Naive thymus-derived CD8-positive, alpha-beta T cell (primary cell): Measurements from ENCODE around the gene GLIPR1L2. TPM values are rescaled to one million over a fixed set of nuclear protein-coding genes. Genes with fewer than 3 reads are reported as not detected.
"Not testable (repeated sequence)": the region's sequence is repeated elsewhere in the genome, so short reads cannot be mapped to it uniquely, and the experiment has no call there.

ENCODE experiments used
- ATAC-seq, 2 donors: fragments of 150-1000 bp; cut with Tn5 transposase in 1 of 2; sonication (Bioruptor Pico), chemical (Tn5 transposase) in 1 of 2; 1 replicate in 1 of 2; 2 replicates in 1 of 2; pipeline ENCODE4 v1.10.0; 2021; ENCODE audit warnings: mild to moderate bottlenecking in 2 of 2, moderate library complexity in 2 of 2
- POLR2A ChIA-PET: fragments of 350-600 bp; sonication (Branson Sonifier 250); formaldehyde crosslinking; loops from one replicate; lab custom pipeline; 2021; ENCODE audit warnings: antibody characterized with exemption; lab: Charles Lee
- DNase-seq, 10 donors: peaks; one replicate each; pipeline versions ENCODE4 v3.0.0 to v3.0.0-alpha.2; 2020 to 2022
- H3K27ac Mint-ChIP-seq, 10 donors: one replicate each; pipeline ENCODE4 v1.8.0; 2020 to 2022; ENCODE audit warnings: mild to moderate bottlenecking in 10 of 10, mixed read lengths in 10 of 10, moderate library complexity in 4 of 10, inconsistent platforms in 1 of 10
- H3K27me3 Mint-ChIP-seq, 5 donors: one replicate each; pipeline ENCODE4 v1.8.0; 2021 to 2022; ENCODE audit warnings: mixed read lengths in 5 of 5
- H3K36me3 Mint-ChIP-seq, 3 donors: one replicate each; pipeline ENCODE4 v1.8.0; 2020 to 2022; ENCODE audit warnings: mixed read lengths in 3 of 3, mild to moderate bottlenecking in 2 of 3, inconsistent platforms in 1 of 3
- H3K4me1 Mint-ChIP-seq, 4 donors: one replicate each; pipeline ENCODE4 v1.8.0; 2021 to 2022; ENCODE audit warnings: mixed read lengths in 4 of 4
- H3K4me3 Mint-ChIP-seq, 10 donors: one replicate each; pipeline ENCODE4 v1.8.0; 2020 to 2022; ENCODE audit warnings: mild to moderate bottlenecking in 10 of 10, mixed read lengths in 10 of 10, moderate library complexity in 6 of 10, inconsistent platforms in 1 of 10
- H3K9me3 Mint-ChIP-seq, 9 donors: one replicate each; pipeline ENCODE4 v1.8.0; 2020 to 2022; ENCODE audit warnings: mixed read lengths in 9 of 9, mild to moderate bottlenecking in 3 of 9, inconsistent platforms in 1 of 9, moderate library complexity in 1 of 9
- polyA plus RNA-seq, 3 donors: library from polyadenylated mRNA; unstranded; fragments of 300-500 nt; fragmentation: Illumina TruSeq; gene quantifications; one replicate each; pipeline ENCODE4 v1.2.3, GENCODE V29; 2021
- total RNA-seq, 8 experiments: library from RNA in 2 of 8; stranded (reverse) in 2 of 8; gene quantifications; one replicate each; pipeline ENCODE4 v1.2.3 and lab custom pipeline; 2021 to 2026

GLIPR1L2 gene
- total and polyA plus RNA-seq, 5 experiments from 2014 or later = 0.91 to 3.2 (median 1.2) TPM

DNA sequence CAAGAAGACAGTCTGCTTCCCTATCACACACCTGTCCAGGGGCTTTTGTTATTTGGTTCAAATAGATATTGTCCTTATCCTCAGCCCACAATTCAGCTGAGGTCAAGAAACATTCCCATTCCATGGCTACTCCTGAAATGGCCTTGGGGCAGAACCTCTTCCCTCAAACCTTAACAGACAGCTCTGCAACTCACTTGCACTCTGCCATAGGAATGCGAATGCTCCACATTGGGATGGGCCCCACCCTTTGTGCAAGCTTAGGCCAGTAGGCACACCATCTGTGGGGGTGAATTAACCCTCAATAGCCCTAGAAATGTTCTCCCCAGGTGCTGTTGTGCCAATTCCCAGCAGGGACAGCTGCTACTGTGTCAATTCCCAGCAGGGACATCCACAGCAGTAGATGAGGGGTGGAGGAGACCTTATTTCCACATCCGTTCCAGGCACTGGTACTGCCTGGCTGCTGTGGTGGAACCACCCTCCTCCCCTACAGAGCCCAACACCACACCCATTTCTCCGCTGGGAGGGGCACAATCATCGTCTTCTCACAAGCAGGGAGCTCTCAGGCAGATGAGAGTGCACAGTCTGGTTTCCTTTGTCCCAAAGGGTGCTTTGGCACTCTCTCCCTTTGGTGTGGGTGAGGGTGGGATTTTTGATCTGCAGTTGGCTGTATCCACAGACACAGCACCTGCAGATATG is 47.3 kb downstream of the GLIPR1L2 start:
- no peak overlapping the region for H3K27ac Mint-ChIP-seq
- POLR2A ChIA-PET = no interaction called here
- H3K4me3 Mint-ChIP-seq = no peak overlapping the region
- peaks cover 0 to 4% (median 1%) of the 10 kb centered on the region in 4 donors for H3K4me1 Mint-ChIP-seq
- peaks cover 0 to 33% (median 8%) of the 10 kb centered on the region in 5 donors for H3K27me3 Mint-ChIP-seq
- peak; percentile 49 to 53 for ATAC-seq
- H3K36me3 Mint-ChIP-seq = peaks cover 0 to 18% (median 8%) of the 10 kb centered on the region in 3 donors
- peak in 1 of 10 donors; percentile 7 for DNase-seq
- H3K9me3 Mint-ChIP-seq = peaks cover 0 to 20% (median 7%) of the 10 kb centered on the region in 9 donors

DNA sequence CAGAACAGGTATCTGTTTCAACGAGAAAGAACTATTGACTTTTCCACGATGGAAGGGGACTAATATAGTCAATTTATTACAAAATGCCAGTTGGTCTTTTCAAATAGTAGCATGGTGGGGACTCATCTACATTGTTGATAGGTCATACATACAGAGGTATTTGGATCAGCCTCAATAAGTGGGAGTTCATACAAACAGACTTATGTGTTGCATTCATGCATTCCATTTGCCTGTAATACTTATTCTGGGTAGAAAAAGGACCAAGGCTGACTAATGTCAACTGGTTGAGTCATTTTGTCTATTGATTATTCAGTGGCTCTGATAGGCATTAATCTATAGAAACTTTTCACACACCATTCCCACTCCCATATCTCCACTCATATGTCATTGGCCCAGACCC is 48.2 kb downstream of the GLIPR1L2 start:
- Mint-ChIP-seq H3K27me3 (peaks cover 2 to 39% (median 11%) of the 10 kb centered on the region in 5 donors), H3K36me3 (peaks cover 0 to 18% (median 8%) of the 10 kb centered on the region in 3 donors), H3K27ac (no peak overlapping the region), H3K4me1 (peaks cover 0 to 4% (median 1%) of the 10 kb centered on the region in 4 donors), H3K9me3 (peaks cover 0 to 20% (median 7%) of the 10 kb centered on the region in 9 donors), H3K4me3 (no peak overlapping the region)
- POLR2A ChIA-PET = no interaction called here
- ATAC-seq = no peak
- DNase-seq = no peak

DNA sequence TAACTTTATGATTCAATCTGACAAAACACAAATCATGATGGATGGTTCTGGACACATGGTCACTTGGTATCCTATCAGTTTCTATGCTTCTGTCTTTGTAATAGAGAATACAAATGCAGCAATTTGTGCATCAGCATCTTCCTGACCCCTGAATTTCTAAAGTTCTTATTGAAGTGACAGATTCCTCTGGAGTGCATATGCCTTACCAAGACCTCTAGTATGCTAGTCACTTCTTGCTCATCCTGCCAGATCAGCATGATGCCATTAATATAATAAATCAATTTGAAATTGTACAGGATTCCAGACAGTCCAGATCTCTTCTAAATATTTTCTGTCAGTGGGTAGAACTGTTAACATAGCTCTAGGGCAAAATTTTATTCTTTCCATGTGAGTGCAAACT is 49.0 kb downstream of the GLIPR1L2 start:
- H3K27ac Mint-ChIP-seq = no peak overlapping the region
- peaks cover 0 to 4% (median 1%) of the 10 kb centered on the region in 4 donors for H3K4me1 Mint-ChIP-seq
- DNase-seq (no peak), ATAC-seq (no peak)
- peaks cover 0 to 16% (median 8%) of the 10 kb centered on the region in 3 donors for H3K36me3 Mint-ChIP-seq
- H3K4me3 Mint-ChIP-seq = no peak overlapping the region
- POLR2A ChIA-PET = interaction anchor here (0.6 kb wide), 1 partner anchor 19 kb away, joined by 3 read pairs; no protein-coding TSS in a partner anchor
- peaks cover 2 to 39% (median 11%) of the 10 kb centered on the region in 5 donors for H3K27me3 Mint-ChIP-seq
- peaks cover 0 to 19% (median 7%) of the 10 kb centered on the region in 9 donors for H3K9me3 Mint-ChIP-seq

DNA sequence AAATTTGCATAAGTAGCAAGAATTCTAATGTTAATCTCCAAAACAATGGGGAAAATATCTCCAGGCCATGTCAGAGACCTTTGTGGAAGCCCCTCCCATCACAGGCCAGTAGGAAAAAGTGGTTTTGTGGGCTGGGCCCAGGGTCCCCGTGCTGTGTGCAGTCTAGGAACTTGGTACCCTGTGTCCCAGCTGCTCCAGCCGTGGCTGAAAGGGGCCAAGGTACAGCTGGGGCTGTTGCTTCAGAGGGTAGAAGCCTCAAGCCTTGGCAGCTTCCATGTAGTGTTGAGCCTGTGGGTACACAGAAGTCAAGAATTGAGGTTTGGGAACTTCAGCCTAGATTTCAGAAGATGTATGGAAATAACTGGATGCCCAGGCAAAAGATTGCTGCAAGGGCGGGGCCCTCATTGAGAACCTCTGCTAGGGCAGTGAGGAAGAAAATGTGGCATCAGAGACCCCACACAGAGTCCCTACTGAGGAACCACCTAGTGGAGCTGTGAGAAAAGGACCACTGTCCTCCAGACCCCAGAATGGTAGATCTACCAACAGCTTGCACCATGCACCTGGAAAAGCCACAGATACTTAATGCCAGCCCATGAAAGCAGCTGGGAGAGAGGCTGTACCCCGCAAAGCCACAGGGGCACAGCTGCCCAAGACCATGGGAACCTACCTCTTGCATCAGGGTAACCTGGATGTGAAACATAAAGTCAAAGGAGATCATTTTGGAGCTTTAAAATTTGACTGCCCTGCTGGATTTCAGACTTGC is 51.0 kb downstream of the GLIPR1L2 start:
- DNase-seq, H3K4me1 Mint-ChIP-seq, H3K4me3 Mint-ChIP-seq, H3K36me3 Mint-ChIP-seq, ATAC-seq, POLR2A ChIA-PET: not testable (repeated sequence)
- peaks cover 0 to 12% (median 3%) of the 10 kb centered on the region in 9 donors for H3K9me3 Mint-ChIP-seq
- H3K27ac Mint-ChIP-seq = peak overlapping the region in 1 of 10 donors; percentile 3
- H3K27me3 Mint-ChIP-seq = peaks cover 2 to 39% (median 11%) of the 10 kb centered on the region in 5 donors

DNA sequence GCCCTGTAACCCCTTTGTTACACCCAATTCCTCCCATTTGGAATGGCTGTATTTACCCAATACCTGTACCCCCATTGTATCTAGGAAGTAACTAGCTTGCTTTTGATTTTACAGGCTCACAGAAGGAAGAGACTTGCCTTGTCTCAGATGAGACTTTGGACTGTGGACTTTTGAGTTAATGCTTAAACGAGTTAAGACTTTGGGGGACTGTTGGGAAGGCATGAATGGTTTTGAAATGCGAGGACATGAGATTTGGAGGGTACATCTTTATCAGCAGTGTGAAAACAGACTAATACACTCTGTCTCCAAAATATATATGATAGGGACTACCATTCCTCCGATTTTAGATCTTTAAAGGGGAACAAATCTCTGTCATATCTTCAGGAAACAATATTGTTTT is 51.6 kb downstream of the GLIPR1L2 start:
- H3K4me1 Mint-ChIP-seq, H3K9me3 Mint-ChIP-seq, H3K36me3 Mint-ChIP-seq, ATAC-seq, POLR2A ChIA-PET, H3K4me3 Mint-ChIP-seq, DNase-seq: not testable (repeated sequence)
- Mint-ChIP-seq H3K27ac (peak overlapping the region in 1 of 10 donors; percentile 3), H3K27me3 (peaks cover 2 to 39% (median 11%) of the 10 kb centered on the region in 5 donors)

DNA sequence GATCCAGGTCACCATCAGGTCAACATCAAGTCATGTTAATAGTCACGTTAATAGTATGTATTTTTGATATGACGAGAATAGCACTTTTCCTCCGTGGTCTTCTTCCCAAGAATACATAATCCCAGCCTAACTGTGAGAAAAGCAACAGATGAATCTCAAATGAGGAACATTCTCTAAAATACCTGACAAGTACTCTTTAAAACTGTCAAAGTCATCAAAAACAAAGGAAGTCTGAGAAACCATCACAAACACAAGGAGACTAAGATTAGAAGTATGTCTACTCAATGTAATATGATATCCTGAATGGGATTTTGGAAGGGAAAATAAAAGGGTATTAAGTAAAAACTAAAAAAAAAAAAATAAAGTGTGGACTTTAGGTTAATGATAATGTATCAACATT is 52.8 kb downstream of the GLIPR1L2 start:
- DNase-seq (no peak), ATAC-seq (no peak)
- Mint-ChIP-seq H3K4me3 (no peak overlapping the region), H3K27me3 (peaks cover 2 to 39% (median 11%) of the 10 kb centered on the region in 5 donors), H3K36me3 (peaks cover 0 to 6% (median 4%) of the 10 kb centered on the region in 3 donors), H3K27ac (no peak overlapping the region), H3K9me3 (peaks cover 0 to 7% (median 2%) of the 10 kb centered on the region in 9 donors), H3K4me1 (no peaks in the 10 kb centered on the region)
- POLR2A ChIA-PET = no interaction called here

DNA sequence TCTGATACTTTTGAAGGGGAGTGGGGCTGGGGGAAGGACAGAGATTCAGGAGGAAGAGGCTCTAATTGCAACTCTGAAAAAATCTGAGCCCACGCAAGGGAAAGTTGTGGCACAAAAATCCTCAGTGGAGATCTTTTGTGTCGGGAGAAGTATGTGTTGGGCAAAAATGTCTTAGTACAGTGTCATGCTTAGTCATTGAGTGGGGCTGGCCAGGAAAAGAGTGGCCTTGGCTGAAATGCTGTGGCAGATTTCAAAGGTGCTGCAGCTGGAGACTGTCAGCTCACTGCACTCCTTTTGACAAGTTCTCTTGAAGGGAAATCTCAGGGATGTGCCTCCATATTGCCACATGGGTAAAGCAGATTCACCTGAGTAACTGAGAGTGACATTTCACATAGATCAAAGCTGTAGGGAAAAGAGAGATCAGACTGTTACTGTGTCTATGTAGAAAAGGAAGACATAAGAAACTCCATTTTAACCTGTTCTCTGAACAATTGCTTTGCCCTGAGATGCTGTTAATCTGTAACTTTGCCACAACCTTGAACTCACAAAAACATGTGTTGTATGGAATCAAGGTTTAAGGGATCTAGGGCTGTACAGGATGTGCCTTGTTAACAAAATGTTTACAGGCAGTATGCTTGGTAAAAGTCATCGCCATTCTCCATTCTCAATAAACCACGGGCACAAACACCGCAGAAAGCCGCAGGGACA is 53.7 kb downstream of the GLIPR1L2 start:
- ATAC-seq (no peak), DNase-seq (no peak)
- POLR2A ChIA-PET = no interaction called here
- Mint-ChIP-seq H3K9me3 (peaks cover 0 to 7% (median 2%) of the 10 kb centered on the region in 9 donors), H3K4me3 (no peak overlapping the region), H3K27ac (no peak overlapping the region), H3K27me3 (peaks cover 2 to 38% (median 11%) of the 10 kb centered on the region in 5 donors), H3K36me3 (peaks cover 0 to 6% (median 4%) of the 10 kb centered on the region in 3 donors), H3K4me1 (no peaks in the 10 kb centered on the region)

DNA sequence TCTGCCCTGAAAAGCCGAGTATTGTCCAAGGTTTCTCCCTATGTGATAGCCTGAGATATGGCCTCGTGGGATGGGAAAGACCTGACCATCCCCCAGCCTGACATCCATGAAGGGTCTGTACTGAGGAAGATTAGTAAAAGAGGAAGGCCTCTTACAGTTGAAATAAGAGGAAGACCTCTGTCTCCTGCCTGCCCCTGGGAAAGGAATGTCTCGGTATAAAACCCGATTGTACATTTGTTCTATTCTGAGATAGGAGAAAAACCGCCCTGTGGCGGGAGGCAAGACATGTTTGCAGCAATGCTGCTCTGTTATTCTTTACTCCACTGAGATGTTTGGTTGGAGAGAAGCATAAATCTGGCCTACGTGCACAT is 54.2 kb downstream of the GLIPR1L2 start:
- H3K27me3 Mint-ChIP-seq = peaks cover 2 to 32% (median 11%) of the 10 kb centered on the region in 5 donors
- H3K9me3 Mint-ChIP-seq, ATAC-seq, H3K27ac Mint-ChIP-seq, H3K36me3 Mint-ChIP-seq, H3K4me1 Mint-ChIP-seq, H3K4me3 Mint-ChIP-seq, DNase-seq, POLR2A ChIA-PET: not testable (repeated sequence)

DNA sequence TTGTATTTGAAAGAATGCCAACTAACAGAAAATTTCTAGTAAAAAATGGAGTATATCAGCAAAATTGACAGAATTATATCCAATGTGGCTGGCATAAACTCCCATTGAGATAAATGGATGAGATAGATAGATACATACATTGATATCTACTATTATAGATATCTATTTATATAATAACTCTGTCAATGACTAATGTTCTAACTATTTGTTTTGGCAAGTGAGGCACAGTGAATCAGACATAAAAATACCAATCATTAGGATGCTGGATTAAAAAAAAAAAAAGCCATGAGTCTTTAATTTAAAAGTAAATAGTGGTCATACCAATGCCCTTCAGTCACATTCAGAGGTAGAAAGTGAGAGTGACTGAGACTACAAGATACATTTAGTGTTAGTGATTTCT is 56.0 kb downstream of the GLIPR1L2 start:
- H3K4me1 Mint-ChIP-seq = no peaks in the 10 kb centered on the region
- POLR2A ChIA-PET = interaction anchor here (0.7 kb wide), 1 partner anchor 1108 kb away, joined by 5 read pairs; no protein-coding TSS in a partner anchor
- no peaks in the 10 kb centered on the region for H3K9me3 Mint-ChIP-seq
- peaks cover 0 to 16% (median 5%) of the 10 kb centered on the region in 5 donors for H3K27me3 Mint-ChIP-seq
- no peaks in the 10 kb centered on the region for H3K36me3 Mint-ChIP-seq
- no peak overlapping the region for H3K27ac Mint-ChIP-seq
- no peak overlapping the region for H3K4me3 Mint-ChIP-seq
- ATAC-seq (no peak), DNase-seq (no peak)

DNA sequence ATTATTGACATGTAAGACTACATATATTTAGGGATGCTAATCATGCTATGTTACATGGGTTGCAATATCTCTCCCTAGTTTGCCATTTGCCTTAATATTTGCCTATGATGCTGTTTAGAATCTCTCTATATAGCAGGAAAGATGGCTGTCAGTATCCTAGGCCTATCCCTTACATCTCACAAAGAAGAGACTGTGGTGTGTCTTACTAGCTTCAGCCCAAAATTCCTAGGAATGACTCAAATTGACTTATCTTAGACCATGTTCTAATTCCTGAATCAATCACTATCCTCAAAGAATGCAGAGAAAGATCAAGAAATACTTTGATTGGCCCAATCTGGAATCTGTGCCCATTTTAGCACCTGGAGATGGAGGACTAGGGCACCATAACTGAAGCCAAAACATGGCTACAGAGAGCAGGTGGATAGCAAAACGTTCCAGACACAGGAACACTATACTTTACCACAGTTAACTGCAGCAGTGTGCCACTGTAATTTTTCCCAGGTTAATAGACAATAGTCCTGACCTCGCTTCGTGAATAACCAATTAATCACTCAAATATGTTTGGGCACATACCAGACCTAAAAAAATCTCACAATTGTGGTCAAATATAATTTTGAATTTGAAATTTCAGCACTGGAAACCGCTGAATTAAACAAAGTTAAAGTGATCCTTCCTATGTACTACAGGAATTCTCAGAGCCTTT is 57.0 kb downstream of the GLIPR1L2 start:
- DNase-seq (no peak), ATAC-seq (no peak)
- no peak overlapping the region for H3K27ac Mint-ChIP-seq
- H3K27me3 Mint-ChIP-seq = peaks cover 0 to 11% (median 2%) of the 10 kb centered on the region in 5 donors
- H3K4me1 Mint-ChIP-seq = no peaks in the 10 kb centered on the region
- POLR2A ChIA-PET = no interaction called here
- H3K9me3 Mint-ChIP-seq = no peaks in the 10 kb centered on the region
- no peaks in the 10 kb centered on the region for H3K36me3 Mint-ChIP-seq
- no peak overlapping the region for H3K4me3 Mint-ChIP-seq

DNA sequence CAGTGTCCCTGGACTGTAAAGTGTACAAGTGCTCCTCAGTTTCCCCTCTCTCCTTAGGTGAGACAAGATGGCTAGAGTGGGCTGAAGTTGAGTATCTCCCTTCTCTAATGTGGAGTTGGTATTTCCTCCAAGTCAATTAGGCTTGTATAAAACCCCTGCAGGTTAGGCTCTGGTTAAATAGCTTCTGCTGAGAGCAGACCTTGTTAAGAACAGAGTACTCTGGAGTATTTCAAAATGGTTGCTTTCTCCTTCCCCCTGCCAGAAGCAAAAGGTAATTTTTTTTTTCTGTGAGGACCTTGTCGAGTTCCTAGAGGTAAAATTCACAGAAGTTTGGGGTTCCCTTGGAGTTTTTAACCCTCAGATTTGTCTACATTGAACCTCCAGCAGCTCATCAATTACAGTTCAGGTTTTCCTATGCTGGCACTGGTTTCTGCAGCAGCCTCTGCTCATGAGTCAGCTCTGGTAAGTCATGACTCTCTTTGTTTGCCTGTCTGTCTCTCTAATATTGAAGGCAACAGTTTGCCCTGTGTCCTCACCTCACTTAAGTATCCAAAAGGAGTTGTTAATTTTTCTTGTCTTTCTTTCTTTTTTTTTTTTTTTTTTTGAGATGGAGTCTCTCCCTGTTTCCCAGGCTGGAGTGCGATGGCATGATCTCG is 61.9 kb downstream of the GLIPR1L2 start:
- Mint-ChIP-seq H3K4me1 (peaks cover 5 to 20% (median 12%) of the 10 kb centered on the region in 4 donors), H3K4me3 (no peak overlapping the region), H3K27me3 (no peaks in the 10 kb centered on the region), H3K9me3 (peaks cover 0 to 4% (median 0%) of the 10 kb centered on the region in 9 donors), H3K36me3 (no peaks in the 10 kb centered on the region), H3K27ac (no peak overlapping the region)
- POLR2A ChIA-PET = no interaction called here
- ATAC-seq (no peak), DNase-seq (no peak)
